ENCODE results near the gene SLC2A5.

SLC2A5 gene

GRCh38 chr1:8985915-8986813, 83.3 kb downstream of the SLC2A5 start:
- Mint-ChIP-seq H3K27ac (no peak overlapping the region), H3K4me1 (peaks cover 4% of the 10 kb centered on the region)
- ATAC-seq (ENCODE audit: low read depth): no peak

More at GRCh38 chr1:8985915-8986813, 83.3 kb downstream of the SLC2A5 start:
- H3K9me3 Mint-ChIP-seq: no peaks in the 10 kb centered on the region
- DNase-seq (ENCODE audit: low spot score in 2 of 2): no peak
- peaks cover 16% of the 10 kb centered on the region for H3K27me3 Mint-ChIP-seq
- H3K4me3 Mint-ChIP-seq: peak overlapping the region; percentile 18
- H3K36me3 Mint-ChIP-seq: no peaks in the 10 kb centered on the region
